GM12801 (cell line): ENCODE measurements around the gene DNAJB6.

Source experiments
- CTCF ChIP-seq: IDR thresholded peaks from one replicate; pipeline ENCODE4 v1.5.1; 2011; ENCODE audit warnings: control low read depth; ENCODE audit not compliant: insufficient read length; ENCODE audit errors: extremely low read depth

The DNAJB6 gene

GRCh38 chr7:157436076-157436475, 99.3 kb downstream of the DNAJB6 start:
- TF ChIP-seq CTCF = no peak

GRCh38 chr7:157436763-157437480, 100.1 kb downstream of the DNAJB6 start:
- no peak for TF ChIP-seq CTCF

GRCh38 chr7:157437519-157438061, 100.8 kb downstream of the DNAJB6 start:
- no peak for TF ChIP-seq CTCF

GRCh38 chr7:157438121-157439025, 101.6 kb downstream of the DNAJB6 start:
- TF ChIP-seq CTCF = no peak

- TF ChIP-seq CTCF = no peak
Observed at GRCh38 chr7:157439149-157439548, 102.3 kb downstream of the DNAJB6 start.

GRCh38 chr7:157439761-157440160, 103.0 kb downstream of the DNAJB6 start:
- TF ChIP-seq CTCF = no peak

- no peak for TF ChIP-seq CTCF
Observed at GRCh38 chr7:157440346-157441022, 103.7 kb downstream of the DNAJB6 start.
